HG02884 (cell line): ENCODE data around the gene SGK1.
"Not testable (repeated sequence)": the region's sequence is repeated elsewhere in the genome, so short reads cannot be mapped to it uniquely, and the experiment has no call there.

ENCODE experiments used
- ATAC-seq: cut with Tn5 transposase; IDR thresholded peaks from one replicate; pipeline ENCODE4 v1.9.1; 2021; ENCODE audit warnings: mild to moderate bottlenecking, moderate library complexity; ENCODE audit not compliant: unreplicated experiment

The SGK1 gene

GRCh38 chr6:134328138-134328537 is 10.2 kb upstream of the SGK1 start:
- ATAC-seq = no peak

- ATAC-seq = not testable (repeated sequence)
These were observed 8.3 kb upstream of the SGK1 start for GRCh38 chr6:134326192-134326591.

GRCh38 chr6:134324766-134325165 is 6.9 kb upstream of the SGK1 start:
- no peak for ATAC-seq

- no peak for ATAC-seq
These were observed 6.2 kb upstream of the SGK1 start for GRCh38 chr6:134324141-134324540.

GRCh38 chr6:134323698-134324097 is 5.8 kb upstream of the SGK1 start:
- ATAC-seq = no peak

GRCh38 chr6:134323294-134323693 is 5.4 kb upstream of the SGK1 start:
- no peak for ATAC-seq

GRCh38 chr6:134322216-134322615 is 4.3 kb upstream of the SGK1 start:
- no peak for ATAC-seq

GRCh38 chr6:134321246-134321645 is 3.3 kb upstream of the SGK1 start:
- ATAC-seq = no peak

GRCh38 chr6:134319686-134320085 is 1.8 kb upstream of the SGK1 start:
- ATAC-seq = not testable (repeated sequence)

GRCh38 chr6:134318974-134319281 is 1.0 kb upstream of the SGK1 start:
- no peak for ATAC-seq

GRCh38 chr6:134318236-134318973 is 493 bp upstream of the SGK1 start:
- no peak for ATAC-seq

- ATAC-seq = no peak
These were observed 1.0 kb downstream of the SGK1 start for GRCh38 chr6:134316733-134317431.

GRCh38 chr6:134315974-134316441 is 1.9 kb downstream of the SGK1 start:
- ATAC-seq = no peak

- no peak for ATAC-seq
These were observed 2.7 kb downstream of the SGK1 start for GRCh38 chr6:134315189-134315588.

GRCh38 chr6:134314006-134314821 is 3.7 kb downstream of the SGK1 start:
- ATAC-seq = no peak

GRCh38 chr6:134312038-134312660 is 5.8 kb downstream of the SGK1 start:
- ATAC-seq = no peak

- no peak for ATAC-seq
These were observed 7.1 kb downstream of the SGK1 start for GRCh38 chr6:134310817-134311216.

GRCh38 chr6:134309983-134310605 is 7.8 kb downstream of the SGK1 start:
- ATAC-seq = no peak

GRCh38 chr6:134309227-134309626 is 8.7 kb downstream of the SGK1 start:
- no peak for ATAC-seq

GRCh38 chr6:134308800-134309199 is 9.1 kb downstream of the SGK1 start:
- no peak for ATAC-seq

- no peak for ATAC-seq
These were observed 10.0 kb downstream of the SGK1 start for GRCh38 chr6:134307870-134308269.
